ENCODE data around the gene SLC44A1. TPM values are rescaled to one million over a fixed set of nuclear protein-coding genes. Genes with fewer than 3 reads are reported as not detected.

The SLC44A1 gene
- total RNA-seq, 4 donors from 2014 or later = 35.4 to 62.3 (median 48.2) TPM

GRCh38 chr9:105316703-105317102, 72.3 kb downstream of the SLC44A1 start:
- ATAC-seq (ENCODE audit: low FRiP score) (no peak), DNase-seq (ENCODE audit: low spot score) (no peak)

GRCh38 chr9:105318729-105319191, 74.3 kb downstream of the SLC44A1 start:
- TF ChIP-seq CTCF (IDR thresholded peaks at IDR 0.05) = no peak
- no peak for DNase-seq (ENCODE audit: low spot score)
- ATAC-seq (ENCODE audit: low FRiP score) = no peak

More at GRCh38 chr9:105316703-105317102, 72.3 kb downstream of the SLC44A1 start:
- TF ChIP-seq CTCF (IDR thresholded peaks at IDR 0.05) = no peak

- ATAC-seq (ENCODE audit: low FRiP score) = no peak
- no peak for TF ChIP-seq CTCF (IDR thresholded peaks at IDR 0.05)
- no peak for DNase-seq (ENCODE audit: low spot score)
Observed at GRCh38 chr9:105319202-105319813, 74.9 kb downstream of the SLC44A1 start.

GRCh38 chr9:105320568-105320967, 76.1 kb downstream of the SLC44A1 start:
- no peak for ATAC-seq (ENCODE audit: low FRiP score)
- no peak for DNase-seq (ENCODE audit: low spot score)
- TF ChIP-seq CTCF (IDR thresholded peaks at IDR 0.05) = no peak

- ATAC-seq (ENCODE audit: low FRiP score) (no peak), DNase-seq (ENCODE audit: low spot score) (no peak)
- TF ChIP-seq CTCF (IDR thresholded peaks at IDR 0.05) = no peak
Observed at GRCh38 chr9:105328296-105328695, 83.8 kb downstream of the SLC44A1 start.

- no peak for TF ChIP-seq CTCF (IDR thresholded peaks at IDR 0.05)
Observed at GRCh38 chr9:105328872-105329718, 84.6 kb downstream of the SLC44A1 start.

More at GRCh38 chr9:105328872-105329718, 84.6 kb downstream of the SLC44A1 start:
- ATAC-seq (ENCODE audit: low FRiP score) = no peak
- DNase-seq (ENCODE audit: low spot score) = no peak

Measured in omental fat pad (tissue), 4 donors.